Muscle of back (tissue), 11 donors: ENCODE results near the gene PRDM10. TPM values are rescaled to one million over a fixed set of nuclear protein-coding genes. Genes with fewer than 3 reads are reported as not detected.
"Not testable (repeated sequence)": the region's sequence is repeated elsewhere in the genome, so short reads cannot be mapped to it uniquely, and the experiment has no call there.

Experiments used
- DNase-seq, 3 donors: peaks; one replicate each; pipeline versions ENCODE4 v3.0.0 to v3.0.0-alpha.2; 2013
- polyA plus RNA-seq, 10 donors: library from polyadenylated mRNA; unstranded; fragments of 120-200 nt; gene quantifications; one replicate each; pipeline ENCODE4 v1.2.1, GENCODE V29; 2013; ENCODE audit not compliant: insufficient read length in 10 of 10

The PRDM10 gene
- polyA plus RNA-seq, 10 donors = 4.1 to 7.8 (median 6.3) TPM

GRCh38 chr11:129978447-129978846 is 24.2 kb downstream of the PRDM10 start:
- DNase-seq = no peak

GRCh38 chr11:129976328-129976727 is 26.3 kb downstream of the PRDM10 start:
- DNase-seq = no peak

GRCh38 chr11:129975543-129975942 is 27.1 kb downstream of the PRDM10 start:
- no peak for DNase-seq

GRCh38 chr11:129974672-129975071 is 28.0 kb downstream of the PRDM10 start:
- DNase-seq = no peak

DNA sequence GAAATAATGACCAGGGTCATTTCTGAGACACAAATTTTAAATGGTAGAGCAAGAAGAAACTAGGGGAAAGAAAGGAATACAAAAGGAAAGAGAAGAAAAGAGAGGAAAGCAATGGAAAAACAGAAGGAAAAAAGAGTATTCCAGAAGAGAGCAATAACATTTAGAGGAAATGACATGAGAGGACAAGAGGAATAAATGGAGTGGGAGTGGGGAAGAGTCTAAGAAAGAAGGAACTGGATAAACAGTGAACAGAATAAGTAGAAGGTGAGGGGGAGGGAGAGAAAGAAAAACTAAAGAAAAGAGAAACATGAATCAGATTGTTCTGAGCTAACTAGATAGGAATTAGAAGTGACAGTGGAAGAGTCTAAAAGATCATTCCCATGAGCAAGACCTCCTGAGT is 28.4 kb downstream of the PRDM10 start:
- DNase-seq = no peak

DNA sequence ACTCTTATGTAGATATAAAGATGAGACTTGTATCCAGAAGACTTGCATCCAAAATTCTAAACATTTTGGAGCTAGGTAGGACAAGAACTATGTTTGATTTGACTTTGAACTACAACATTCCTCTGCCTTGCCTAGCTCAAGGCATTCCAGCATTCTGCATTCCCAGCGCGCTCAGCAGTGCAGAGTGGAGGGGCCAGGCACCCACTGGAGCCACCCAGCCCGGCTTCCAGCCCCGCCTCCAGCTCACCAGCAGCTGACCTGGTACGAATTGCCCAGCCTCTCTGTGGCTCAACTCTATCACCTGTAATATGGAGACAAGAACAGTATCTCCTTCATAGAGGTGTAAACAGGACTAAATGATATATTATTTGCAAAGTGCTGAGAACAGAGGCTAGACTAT is 28.8 kb downstream of the PRDM10 start:
- no peak for DNase-seq

- DNase-seq = no peak
Measured at GRCh38 chr11:129973068-129973467, 29.6 kb downstream of the PRDM10 start.

- no peak for DNase-seq
Measured at GRCh38 chr11:129972611-129973010, 30.0 kb downstream of the PRDM10 start.

- DNase-seq = not testable (repeated sequence)
Measured at GRCh38 chr11:129971856-129972255, 30.8 kb downstream of the PRDM10 start.

DNA sequence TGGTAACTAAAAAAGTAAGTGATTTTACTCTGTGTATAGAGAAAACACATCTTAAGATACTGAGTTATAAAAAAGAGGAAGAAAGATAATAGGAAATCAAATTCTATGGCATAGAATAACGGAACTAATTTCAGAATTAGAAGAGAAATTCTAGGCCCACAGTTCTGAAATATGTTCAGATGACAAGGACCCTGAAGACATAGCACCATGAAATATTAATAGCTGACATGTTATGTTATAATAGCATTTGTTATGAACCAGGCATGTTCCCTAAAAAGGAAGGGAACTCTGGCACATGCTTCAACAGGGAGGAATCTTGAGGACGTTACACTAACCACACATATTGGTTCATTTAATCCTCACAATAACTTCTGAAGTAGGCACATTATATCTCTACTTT is 32.7 kb downstream of the PRDM10 start:
- no peak for DNase-seq

DNA sequence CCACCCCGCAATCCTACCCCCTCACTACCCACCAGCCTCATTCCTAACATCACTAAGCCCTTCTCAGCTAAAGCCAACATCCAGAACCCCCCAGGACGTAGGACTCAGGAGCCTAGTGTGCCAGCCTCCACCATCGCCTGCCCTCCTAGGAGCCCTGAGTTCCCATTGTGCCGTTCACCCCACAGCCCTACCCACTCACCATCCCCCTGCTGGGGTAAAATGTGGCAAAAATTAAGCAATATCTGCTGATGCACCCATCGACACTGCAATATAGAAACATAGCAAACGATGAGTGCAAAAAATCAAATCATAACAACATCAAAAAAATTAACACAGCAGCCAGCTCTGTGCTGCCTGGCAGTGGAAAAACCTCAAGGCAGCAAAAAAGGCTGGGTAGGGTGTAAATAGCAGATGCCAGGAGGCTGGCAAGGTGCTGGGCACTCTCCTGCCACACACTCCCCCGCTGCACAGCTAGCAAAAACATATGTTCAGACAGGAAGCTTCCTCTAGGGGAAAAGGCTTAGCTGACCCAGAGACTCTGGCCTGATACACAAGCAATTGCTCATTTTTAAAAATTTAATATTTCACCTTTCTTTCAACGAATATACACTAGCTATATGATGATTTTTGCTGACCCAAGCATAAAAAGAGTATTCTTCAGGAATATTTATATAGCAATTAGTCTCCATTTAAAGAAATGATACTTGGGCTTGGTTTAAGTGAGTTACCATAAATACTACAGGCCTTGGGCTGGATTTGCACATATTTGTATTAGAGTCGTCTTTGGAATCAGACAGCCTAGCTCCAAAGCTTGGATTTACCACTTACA is 33.8 kb downstream of the PRDM10 start:
- DNase-seq = no peak

- no peak for DNase-seq
Measured at GRCh38 chr11:129967996-129968395, 34.6 kb downstream of the PRDM10 start.

DNA sequence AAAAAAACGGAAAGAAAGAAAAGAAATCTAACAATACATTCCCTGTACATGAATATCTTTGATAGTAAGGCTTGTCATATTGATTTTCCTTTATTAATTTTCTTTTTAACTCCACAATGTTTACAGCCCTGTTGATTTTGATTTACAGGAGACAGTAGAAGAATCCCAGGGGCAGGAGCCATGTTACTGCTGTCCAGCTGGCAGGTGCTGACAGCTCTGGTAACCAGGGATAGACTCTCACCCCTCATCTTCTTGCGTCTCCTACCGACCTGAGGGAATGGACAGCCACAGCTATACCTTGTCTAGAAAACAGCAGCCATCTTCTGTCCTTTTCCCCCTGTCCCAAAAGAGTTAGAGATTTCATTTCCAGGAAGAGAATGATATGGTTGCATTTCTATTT is 37.4 kb downstream of the PRDM10 start:
- DNase-seq = no peak

- DNase-seq = peak in 1 of 3 donors; percentile 45
Measured at GRCh38 chr11:129960216-129961214, 42.1 kb downstream of the PRDM10 start.

DNA sequence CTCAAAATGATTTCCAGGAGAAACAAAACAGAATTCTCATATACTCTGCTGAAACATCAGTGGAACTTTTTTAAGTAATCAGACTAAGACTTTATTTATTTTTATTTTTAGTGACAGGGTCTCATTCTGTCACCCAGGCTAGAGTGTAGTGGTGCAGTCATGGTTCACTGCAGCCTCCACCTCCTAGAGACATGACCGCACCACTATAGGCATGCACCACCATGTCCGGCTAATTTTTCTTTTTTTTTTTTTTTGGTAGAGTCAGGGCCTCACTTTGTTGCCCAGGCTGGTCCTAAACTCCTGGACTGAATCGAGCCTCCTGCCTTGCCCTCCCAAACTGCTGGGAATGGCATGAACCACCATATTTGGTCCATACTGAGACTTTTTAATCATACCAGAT is 42.9 kb downstream of the PRDM10 start:
- no peak for DNase-seq

DNA sequence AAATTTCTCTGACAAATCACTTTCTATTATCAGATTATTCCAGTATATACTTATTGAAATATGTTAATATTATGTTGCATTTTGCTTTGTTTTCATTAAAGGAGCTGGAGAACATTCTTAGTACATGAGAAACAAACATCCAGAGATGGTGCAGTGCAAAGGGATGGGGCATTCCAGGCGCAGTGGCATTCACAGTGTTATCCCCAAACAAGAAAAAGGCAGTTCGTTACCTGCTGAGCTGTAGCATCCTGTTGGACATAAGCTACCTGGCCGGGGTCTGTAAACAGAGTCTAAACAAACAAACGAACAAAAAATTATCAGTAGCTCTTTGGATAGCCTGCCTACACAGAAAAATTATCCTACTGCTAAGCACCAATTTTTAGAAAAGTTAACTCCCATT is 47.4 kb downstream of the PRDM10 start:
- DNase-seq = no peak

DNA sequence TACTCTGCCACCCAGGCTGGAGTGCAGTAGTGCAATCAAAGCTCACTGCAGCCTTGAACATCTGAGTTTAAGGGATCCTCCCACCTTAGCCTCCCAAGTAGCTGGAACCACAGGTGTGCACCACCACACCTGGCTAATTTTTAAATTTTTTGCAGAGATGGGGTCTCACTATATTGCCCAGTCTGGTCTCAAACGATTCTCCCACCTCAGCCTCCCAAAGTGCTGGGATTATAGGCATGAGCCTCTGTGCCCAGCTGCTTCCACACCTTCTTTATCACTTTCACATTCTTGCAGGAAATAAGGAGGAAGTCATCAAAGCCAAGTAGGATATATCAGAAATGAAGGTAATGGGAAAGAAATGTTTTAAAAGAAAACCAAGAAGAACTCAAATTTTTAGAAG is 47.9 kb downstream of the PRDM10 start:
- DNase-seq = not testable (repeated sequence)

- DNase-seq = no peak
Measured at GRCh38 chr11:129951866-129952262, 50.8 kb downstream of the PRDM10 start.

GRCh38 chr11:129951201-129951865 is 51.3 kb downstream of the PRDM10 start:
- peak in 1 of 3 donors; percentile 47 for DNase-seq

GRCh38 chr11:129950101-129951091 is 52.2 kb downstream of the PRDM10 start:
- peak; percentile 58 to 89 (median 69) for DNase-seq
